Activated T-helper 2 cell treated with anti-CD3 and anti-CD28 coated beads, Interferon-gamma antibody, Interleukin-2, Interleukin-4, amounts not matched to agents 10 μg/mL and 5 μg/mL and 100 μg/mL, durations not matched to agents 14 hours and 24 hours and 36 hours (primary cell): ENCODE measurements around the gene TAF11. TPM values are rescaled to one million over a fixed set of nuclear protein-coding genes. Genes with fewer than 3 reads are reported as not detected.
"Not testable (repeated sequence)": the region's sequence is repeated elsewhere in the genome, so short reads cannot be mapped to it uniquely, and the experiment has no call there.

ENCODE experiments used
- DNase-seq: peaks from one replicate; pipeline ENCODE4 v3.0.0; 2021; ENCODE audit warnings: low spot score
- H3K27ac Mint-ChIP-seq: one replicate; pipeline ENCODE4 v1.8.0; 2021; ENCODE audit warnings: mixed read lengths
- H3K27me3 Mint-ChIP-seq: one replicate; pipeline ENCODE4 v1.8.0; 2021; ENCODE audit warnings: low read depth, mixed read lengths
- H3K36me3 Mint-ChIP-seq: one replicate; pipeline ENCODE4 v1.8.0; 2021; ENCODE audit warnings: low read depth, mixed read lengths
- H3K4me1 Mint-ChIP-seq: one replicate; pipeline ENCODE4 v1.8.0; 2021; ENCODE audit warnings: low read depth, mixed read lengths
- H3K4me3 Mint-ChIP-seq: one replicate; pipeline ENCODE4 v1.8.0; 2021; ENCODE audit warnings: low read depth, mild to moderate bottlenecking, moderate library complexity, mixed read lengths
- H3K9me3 Mint-ChIP-seq: one replicate; pipeline ENCODE4 v1.8.0; 2021; ENCODE audit warnings: mixed read lengths
- intact Hi-C: fragments of 100-400 bp; cut with micrococcal nuclease; formaldehyde crosslinking; loops from one replicate; pipeline ENCODE4 v1.15.1; 2023
- total RNA-seq: library from RNA; stranded (reverse); gene quantifications from 2 replicates; pipeline ENCODE4 v1.2.3, GENCODE V29; 2022

TAF11 gene
- total RNA-seq, 1 donor from 2014 or later = 34.0 TPM

GRCh38 chr6:34917626-34918285 lies 29.9 kb upstream of the TAF11 start:
- Mint-ChIP-seq H3K27ac (no peak overlapping the region), H3K4me1 (peaks cover 10% of the 10 kb centered on the region), H3K27me3 (peaks cover 3% of the 10 kb centered on the region), H3K9me3 (no peaks in the 10 kb centered on the region), H3K36me3 (no peaks in the 10 kb centered on the region), H3K4me3 (no peak overlapping the region)
- no peak for DNase-seq
- intact Hi-C loops = loop anchor here (10.0 kb wide), 1 partner anchor 227 kb away; the partner anchor contains the start of gene TCP11

GRCh38 chr6:34916348-34916967 lies 28.6 kb upstream of the TAF11 start:
- Mint-ChIP-seq H3K36me3 (no peaks in the 10 kb centered on the region), H3K4me1 (peaks cover 23% of the 10 kb centered on the region), H3K27me3 (peaks cover 8% of the 10 kb centered on the region), H3K9me3 (no peaks in the 10 kb centered on the region), H3K4me3 (no peak overlapping the region), H3K27ac (no peak overlapping the region)
- no peak for DNase-seq
- intact Hi-C loops = loop anchor here (10.0 kb wide), 1 partner anchor 228 kb away; the partner anchor contains the start of gene TCP11

GRCh38 chr6:34914358-34914757 lies 26.5 kb upstream of the TAF11 start:
- no peak for DNase-seq
- peaks cover 26% of the 10 kb centered on the region for H3K4me1 Mint-ChIP-seq
- H3K36me3 Mint-ChIP-seq = no peaks in the 10 kb centered on the region
- peaks cover 22% of the 10 kb centered on the region for H3K27me3 Mint-ChIP-seq
- intact Hi-C loops = loop anchor here (10.0 kb wide), 1 partner anchor 230 kb away; the partner anchor contains the start of gene TCP11
- no peaks in the 10 kb centered on the region for H3K9me3 Mint-ChIP-seq
- H3K27ac Mint-ChIP-seq = no peak overlapping the region
- H3K4me3 Mint-ChIP-seq = no peak overlapping the region

GRCh38 chr6:34912715-34913464 lies 25.0 kb upstream of the TAF11 start:
- Mint-ChIP-seq H3K27ac (peak overlapping the region; percentile 11), H3K4me3 (peak overlapping the region; percentile 0), H3K9me3 (no peaks in the 10 kb centered on the region), H3K4me1 (peaks cover 28% of the 10 kb centered on the region), H3K36me3 (no peaks in the 10 kb centered on the region), H3K27me3 (peaks cover 28% of the 10 kb centered on the region)
- intact Hi-C loops = loop anchor here (10.0 kb wide), 1 partner anchor 232 kb away; the partner anchor contains the start of gene TCP11
- DNase-seq = peak; percentile 33

GRCh38 chr6:34911822-34912221 lies 24.0 kb upstream of the TAF11 start:
- Mint-ChIP-seq H3K4me3 (no peak overlapping the region), H3K9me3 (no peaks in the 10 kb centered on the region), H3K27me3 (peaks cover 32% of the 10 kb centered on the region), H3K27ac (no peak overlapping the region), H3K4me1 (peaks cover 29% of the 10 kb centered on the region), H3K36me3 (no peaks in the 10 kb centered on the region)
- DNase-seq = no peak
- intact Hi-C loops = loop anchor here (10.0 kb wide), 1 partner anchor 233 kb away; the partner anchor contains the start of gene TCP11

GRCh38 chr6:34909320-34909883 lies 21.6 kb upstream of the TAF11 start:
- Mint-ChIP-seq H3K27me3 (peaks cover 41% of the 10 kb centered on the region), H3K4me1 (peaks cover 34% of the 10 kb centered on the region), H3K9me3 (no peaks in the 10 kb centered on the region), H3K4me3 (no peak overlapping the region), H3K27ac (no peak overlapping the region), H3K36me3 (no peaks in the 10 kb centered on the region)
- intact Hi-C loops = no loop called here
- DNase-seq = no peak

- H3K36me3 Mint-ChIP-seq = no peaks in the 10 kb centered on the region
- peaks cover 31% of the 10 kb centered on the region for H3K4me1 Mint-ChIP-seq
- DNase-seq = no peak
- no peak overlapping the region for H3K27ac Mint-ChIP-seq
- H3K27me3 Mint-ChIP-seq = peaks cover 41% of the 10 kb centered on the region
- H3K4me3 Mint-ChIP-seq = no peak overlapping the region
- intact Hi-C loops = no loop called here
- no peaks in the 10 kb centered on the region for H3K9me3 Mint-ChIP-seq
These were observed 20.4 kb upstream of the TAF11 start for GRCh38 chr6:34908194-34908593.

GRCh38 chr6:34906826-34907225 lies 19.0 kb upstream of the TAF11 start:
- H3K4me1 Mint-ChIP-seq = peaks cover 17% of the 10 kb centered on the region
- intact Hi-C loops = no loop called here
- H3K36me3 Mint-ChIP-seq = no peaks in the 10 kb centered on the region
- DNase-seq = no peak
- peaks cover 40% of the 10 kb centered on the region for H3K27me3 Mint-ChIP-seq
- no peak overlapping the region for H3K27ac Mint-ChIP-seq
- no peaks in the 10 kb centered on the region for H3K9me3 Mint-ChIP-seq
- no peak overlapping the region for H3K4me3 Mint-ChIP-seq

GRCh38 chr6:34904990-34905613 lies 17.3 kb upstream of the TAF11 start:
- DNase-seq = no peak
- no peaks in the 10 kb centered on the region for H3K9me3 Mint-ChIP-seq
- intact Hi-C loops = no loop called here

GRCh38 chr6:34901930-34902329 lies 14.1 kb upstream of the TAF11 start:
- Mint-ChIP-seq H3K4me1 (peaks cover 5% of the 10 kb centered on the region), H3K4me3 (no peak overlapping the region)

More at GRCh38 chr6:34904990-34905613, 17.3 kb upstream of the TAF11 start:
- H3K4me1 Mint-ChIP-seq = peaks cover 10% of the 10 kb centered on the region
- H3K36me3 Mint-ChIP-seq = no peaks in the 10 kb centered on the region
- no peak overlapping the region for H3K4me3 Mint-ChIP-seq
- H3K27ac Mint-ChIP-seq = no peak overlapping the region
- peaks cover 27% of the 10 kb centered on the region for H3K27me3 Mint-ChIP-seq

GRCh38 chr6:34900321-34901031 lies 12.6 kb upstream of the TAF11 start:
- no peaks in the 10 kb centered on the region for H3K27me3 Mint-ChIP-seq
- no peaks in the 10 kb centered on the region for H3K36me3 Mint-ChIP-seq
- H3K4me1 Mint-ChIP-seq = peaks cover 5% of the 10 kb centered on the region
- no peaks in the 10 kb centered on the region for H3K9me3 Mint-ChIP-seq
- intact Hi-C loops = no loop called here
- no peak for DNase-seq
- H3K27ac Mint-ChIP-seq = no peak overlapping the region
- no peak overlapping the region for H3K4me3 Mint-ChIP-seq

More at GRCh38 chr6:34901930-34902329, 14.1 kb upstream of the TAF11 start:
- H3K9me3 Mint-ChIP-seq = no peaks in the 10 kb centered on the region
- no peaks in the 10 kb centered on the region for H3K36me3 Mint-ChIP-seq
- intact Hi-C loops = no loop called here
- no peak for DNase-seq
- no peak overlapping the region for H3K27ac Mint-ChIP-seq
- H3K27me3 Mint-ChIP-seq = peaks cover 10% of the 10 kb centered on the region

GRCh38 chr6:34899748-34900147 lies 11.9 kb upstream of the TAF11 start:
- H3K4me1 Mint-ChIP-seq, DNase-seq, H3K27me3 Mint-ChIP-seq, intact Hi-C loops, H3K36me3 Mint-ChIP-seq, H3K27ac Mint-ChIP-seq, H3K9me3 Mint-ChIP-seq, H3K4me3 Mint-ChIP-seq: not testable (repeated sequence)
